ENCODE results near the gene WDR20.
"Not testable (repeated sequence)": the region's sequence is repeated elsewhere in the genome, so short reads cannot be mapped to it uniquely, and the experiment has no call there.

Gene WDR20

DNA sequence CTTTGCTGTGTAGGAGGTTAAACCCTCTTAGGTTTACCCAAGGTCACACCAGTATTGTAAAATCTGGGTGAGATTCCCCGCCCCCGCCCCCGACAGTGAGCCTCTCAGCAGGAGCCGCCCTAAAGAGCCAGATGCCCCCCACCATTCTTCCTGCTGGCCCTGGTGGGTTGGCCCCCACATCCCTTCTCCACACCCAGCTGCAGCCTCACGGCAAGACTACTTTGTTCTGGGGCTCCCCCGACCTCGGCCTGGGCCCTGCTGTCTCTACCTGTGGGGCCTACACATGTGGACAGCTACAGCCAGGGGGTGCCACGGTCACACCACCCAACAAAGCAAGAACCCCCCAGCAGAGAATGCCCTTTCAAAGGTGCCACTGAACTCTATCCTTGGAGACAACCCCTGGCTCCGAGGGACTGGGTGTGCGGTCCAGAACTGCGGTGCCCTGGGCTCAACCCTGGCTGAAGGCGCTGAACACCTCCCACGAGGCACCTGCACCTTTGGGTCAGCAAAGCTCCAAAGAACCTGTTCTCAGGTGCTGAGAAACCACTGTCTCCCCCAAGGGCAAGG is 82.4 kb downstream of the WDR20 start:
- no peak for DNase-seq

DNA sequence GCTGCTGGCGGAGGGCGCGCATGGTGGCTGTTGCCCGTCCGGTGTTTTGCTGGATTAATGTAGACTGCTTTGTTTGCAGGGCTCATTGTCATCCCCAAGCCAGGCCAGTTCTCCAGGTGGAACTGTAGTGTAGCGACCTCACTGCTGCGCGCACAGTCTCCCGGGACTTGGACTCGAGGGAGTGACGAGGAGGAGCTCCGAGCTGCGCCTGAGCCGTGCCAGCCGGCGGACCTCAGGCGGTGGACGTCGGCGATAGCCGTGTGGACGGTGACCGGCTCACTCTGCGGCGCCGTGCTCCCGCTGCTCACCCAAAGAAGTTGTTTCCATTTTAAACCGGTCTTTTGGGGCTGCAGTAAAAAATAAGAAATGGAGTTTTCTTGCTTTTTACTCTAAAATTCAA is 83.1 kb downstream of the WDR20 start:
- DNase-seq: no peak

DNA sequence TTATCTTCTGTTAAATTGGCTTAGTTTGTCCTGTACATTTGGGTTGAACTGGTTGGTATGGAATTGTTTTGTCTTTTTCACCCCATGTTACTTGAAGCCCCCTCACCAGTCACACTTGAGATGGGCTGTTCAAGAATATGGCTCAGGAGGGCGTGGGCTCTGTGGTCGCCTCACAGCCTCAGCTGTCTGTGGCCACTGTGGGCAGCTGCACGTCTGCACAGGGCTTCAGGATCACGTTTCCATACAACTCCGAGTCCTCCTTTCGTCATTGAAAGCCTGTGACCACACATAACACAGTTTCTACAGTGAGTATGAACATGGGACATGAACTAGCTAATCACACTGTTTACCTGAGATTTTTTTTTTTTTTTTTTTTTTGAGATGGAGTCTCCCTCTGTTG is 84.0 kb downstream of the WDR20 start:
- no peak for DNase-seq

DNA sequence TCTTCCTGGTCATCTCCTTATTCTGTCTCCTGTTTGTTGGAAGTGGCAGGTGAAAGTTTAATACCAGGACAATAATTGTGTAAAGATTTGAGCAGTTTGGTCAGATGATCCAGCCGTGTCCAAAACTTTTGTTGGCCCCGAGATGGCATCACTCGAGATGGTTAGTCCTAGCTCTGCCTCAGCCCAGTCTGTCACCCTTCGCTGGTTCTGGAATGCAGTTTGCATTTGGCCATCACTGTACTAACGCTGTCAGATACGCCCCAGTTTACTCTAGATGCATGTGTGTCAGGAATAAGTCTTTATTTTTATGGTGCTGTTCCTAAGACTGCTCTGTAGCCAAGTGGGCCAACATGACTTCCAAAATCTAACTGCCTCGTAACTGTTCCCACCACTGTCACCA is 85.7 kb downstream of the WDR20 start:
- no peak for DNase-seq

DNA sequence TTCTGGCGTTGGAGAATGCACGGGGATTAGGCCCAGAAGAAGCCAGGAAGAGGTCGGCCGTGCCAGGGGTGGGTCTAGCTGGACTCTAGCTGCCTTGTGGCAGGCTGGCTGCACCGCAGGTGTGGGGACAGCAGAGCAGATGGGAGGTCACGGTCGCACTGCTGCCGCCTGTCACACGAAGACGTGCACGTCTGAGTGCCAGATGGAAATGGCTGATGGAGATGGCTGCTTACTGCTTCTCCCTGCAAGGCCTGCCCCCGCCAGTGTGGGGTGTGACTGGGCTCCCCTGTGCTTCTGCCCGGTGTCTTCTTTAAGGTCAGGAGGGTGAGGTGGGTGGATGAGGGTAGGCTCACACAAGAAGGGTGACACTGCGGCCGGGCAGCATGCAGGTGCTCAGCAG is 86.2 kb downstream of the WDR20 start:
- no peak for DNase-seq

DNA sequence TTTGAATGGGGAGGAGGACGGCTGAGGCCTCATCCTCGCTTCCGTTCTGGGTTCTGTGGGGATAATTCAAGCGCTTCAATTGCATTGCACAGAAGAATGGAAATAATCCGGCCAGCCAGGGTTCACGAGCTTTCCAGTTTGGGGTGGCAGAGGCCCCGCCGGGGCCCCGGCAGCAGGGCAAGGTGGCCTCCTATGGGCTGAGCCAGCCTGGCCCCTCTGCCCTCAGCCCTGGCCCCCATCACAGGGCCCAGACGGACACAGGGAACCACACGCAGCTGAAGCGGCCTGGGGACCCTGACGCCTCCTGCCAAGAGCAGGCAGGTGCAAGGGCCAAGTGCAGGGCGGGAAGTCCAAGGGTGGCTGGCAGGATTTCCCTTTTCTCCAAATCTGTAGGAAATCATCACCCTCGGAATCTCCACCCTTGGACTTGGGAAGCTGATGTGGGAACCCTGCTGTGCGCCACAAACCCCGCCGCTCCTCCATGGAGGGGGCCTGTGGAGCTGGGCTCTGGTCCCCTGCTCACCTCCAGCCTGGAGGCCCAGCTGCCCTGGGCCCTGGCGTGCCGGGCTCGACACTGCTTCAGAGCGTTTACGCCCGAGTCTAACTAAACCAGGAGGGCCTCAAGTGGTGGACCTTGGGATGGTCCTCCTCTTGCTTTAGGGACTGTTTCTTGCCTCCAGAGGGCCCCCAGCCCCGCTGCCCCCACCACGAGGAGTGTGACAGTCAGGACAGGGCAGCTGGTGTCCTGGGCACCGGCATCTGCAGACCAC is 86.8 kb downstream of the WDR20 start:
- no peak for DNase-seq

DNA sequence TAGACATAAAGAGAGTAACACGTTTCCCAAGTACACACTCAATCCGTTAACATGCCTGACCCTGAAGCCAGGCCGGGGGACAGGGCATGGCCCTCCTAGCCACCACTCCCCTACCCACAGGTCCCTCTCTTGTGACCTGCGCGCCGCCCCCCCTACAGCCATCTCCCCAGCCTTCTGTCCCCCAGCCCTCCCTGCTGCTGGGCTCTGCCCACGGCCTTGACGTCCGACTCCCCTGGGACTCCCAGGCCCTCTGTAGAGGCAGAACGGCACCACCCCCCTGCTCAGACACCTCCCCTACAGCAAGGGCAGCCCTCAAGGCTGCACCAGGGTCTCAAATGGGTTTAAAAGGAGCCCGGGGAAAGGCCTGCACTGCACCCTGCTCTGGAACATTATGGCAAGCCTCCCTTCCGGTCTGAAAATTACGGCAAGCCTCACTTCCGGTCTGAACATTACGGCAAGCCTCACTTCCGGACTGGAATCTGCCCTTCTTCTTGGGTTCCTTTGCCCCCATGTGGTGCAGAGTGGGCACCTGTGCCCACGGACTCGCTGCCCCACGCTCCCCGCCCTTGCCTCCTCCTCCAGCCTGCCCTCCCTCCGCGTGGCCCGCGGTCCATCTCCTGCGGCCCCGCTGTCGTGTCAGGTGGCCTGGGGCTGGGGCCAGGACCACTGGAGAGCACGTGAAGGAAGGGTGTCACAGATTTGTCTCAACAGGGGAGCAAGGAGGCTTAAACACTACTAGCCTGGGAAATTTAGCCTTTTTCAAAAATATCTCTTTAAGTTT is 87.7 kb downstream of the WDR20 start:
- no peak for DNase-seq

DNA sequence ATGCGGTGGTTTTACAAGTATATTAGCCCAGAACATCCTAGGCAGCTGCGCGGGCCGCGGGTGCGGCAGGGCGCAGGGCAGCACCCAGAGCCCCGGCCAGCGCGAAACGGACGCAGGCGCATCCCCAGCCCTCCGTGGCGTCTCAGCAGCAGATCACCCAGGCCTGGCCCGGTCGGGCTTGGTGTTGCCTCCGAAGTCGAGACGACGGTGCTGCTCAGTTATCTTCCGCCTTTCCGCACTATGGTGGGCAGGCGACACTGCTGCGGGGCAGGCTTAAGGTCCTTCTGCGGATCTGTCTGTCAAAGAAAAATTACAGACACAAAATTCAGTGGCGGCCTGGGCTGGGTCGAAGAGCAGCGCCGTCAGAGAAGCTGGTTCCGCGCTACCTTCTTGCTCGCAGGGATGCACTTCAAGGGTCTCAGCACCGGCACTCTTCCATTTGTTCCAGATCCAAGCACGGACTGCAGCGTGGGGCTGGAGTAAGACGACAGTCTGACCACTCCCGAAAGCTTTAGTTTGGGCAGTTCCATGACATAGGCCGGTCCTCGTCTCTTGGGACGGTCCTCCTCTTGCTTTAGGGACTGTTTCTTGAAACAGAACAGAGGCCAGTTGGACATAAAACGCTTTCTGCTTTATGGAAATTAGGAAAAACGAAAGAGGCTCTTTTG is 89.5 kb downstream of the WDR20 start:
- DNase-seq: no peak

DNA sequence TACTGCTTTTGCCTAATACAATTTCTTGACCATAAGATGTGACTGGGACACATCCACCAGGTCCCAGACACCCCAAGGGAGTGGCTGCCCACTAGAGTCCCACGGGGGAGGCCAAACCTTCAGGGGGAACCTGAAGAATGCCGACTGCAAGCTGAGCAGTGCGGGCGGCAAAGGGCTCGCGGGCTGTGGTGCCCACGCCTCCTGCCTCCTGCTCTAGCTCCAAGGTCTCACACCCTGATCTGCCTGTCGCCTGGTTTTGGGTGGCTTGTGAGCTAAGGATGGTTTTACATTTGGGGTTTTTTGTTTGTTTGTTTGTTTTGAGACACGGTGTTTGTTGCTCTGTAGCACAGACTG is 90.0 kb downstream of the WDR20 start:
- DNase-seq: no peak

DNA sequence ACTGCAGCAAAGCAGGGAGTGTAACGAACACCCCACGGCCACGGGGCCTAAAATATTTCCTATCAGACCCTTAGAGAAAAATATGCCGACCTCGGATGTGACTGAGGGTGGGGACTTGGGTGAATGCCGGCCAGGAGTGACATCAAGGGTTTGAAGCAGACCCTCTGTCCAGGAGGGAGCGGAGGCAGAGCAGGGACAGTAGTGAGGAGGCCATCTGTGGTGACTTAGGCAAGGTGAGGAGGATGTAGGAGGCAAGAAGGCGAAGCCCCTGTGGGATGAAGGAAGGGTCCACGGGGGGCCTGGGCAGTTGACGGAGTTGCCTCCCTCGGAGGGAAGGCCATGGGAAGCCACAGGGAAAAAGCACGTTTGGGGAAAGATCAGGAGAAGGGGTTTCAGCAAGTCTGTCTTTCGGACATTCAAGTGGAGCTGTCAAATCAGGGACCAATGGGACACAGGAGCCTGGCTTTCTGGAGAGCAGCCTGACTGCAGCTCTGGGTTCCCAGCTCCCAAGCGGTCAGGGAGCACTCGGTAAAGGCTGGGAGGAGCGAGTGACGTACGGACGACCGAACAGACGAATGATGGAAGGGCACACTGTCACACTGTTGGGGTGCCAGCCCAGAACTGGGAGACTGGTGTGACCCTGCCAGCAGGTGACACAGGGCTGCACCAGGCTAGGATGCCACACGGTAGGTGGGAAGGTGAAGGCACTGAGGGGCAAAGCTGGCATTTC is 90.9 kb downstream of the WDR20 start:
- DNase-seq: no peak

DNA sequence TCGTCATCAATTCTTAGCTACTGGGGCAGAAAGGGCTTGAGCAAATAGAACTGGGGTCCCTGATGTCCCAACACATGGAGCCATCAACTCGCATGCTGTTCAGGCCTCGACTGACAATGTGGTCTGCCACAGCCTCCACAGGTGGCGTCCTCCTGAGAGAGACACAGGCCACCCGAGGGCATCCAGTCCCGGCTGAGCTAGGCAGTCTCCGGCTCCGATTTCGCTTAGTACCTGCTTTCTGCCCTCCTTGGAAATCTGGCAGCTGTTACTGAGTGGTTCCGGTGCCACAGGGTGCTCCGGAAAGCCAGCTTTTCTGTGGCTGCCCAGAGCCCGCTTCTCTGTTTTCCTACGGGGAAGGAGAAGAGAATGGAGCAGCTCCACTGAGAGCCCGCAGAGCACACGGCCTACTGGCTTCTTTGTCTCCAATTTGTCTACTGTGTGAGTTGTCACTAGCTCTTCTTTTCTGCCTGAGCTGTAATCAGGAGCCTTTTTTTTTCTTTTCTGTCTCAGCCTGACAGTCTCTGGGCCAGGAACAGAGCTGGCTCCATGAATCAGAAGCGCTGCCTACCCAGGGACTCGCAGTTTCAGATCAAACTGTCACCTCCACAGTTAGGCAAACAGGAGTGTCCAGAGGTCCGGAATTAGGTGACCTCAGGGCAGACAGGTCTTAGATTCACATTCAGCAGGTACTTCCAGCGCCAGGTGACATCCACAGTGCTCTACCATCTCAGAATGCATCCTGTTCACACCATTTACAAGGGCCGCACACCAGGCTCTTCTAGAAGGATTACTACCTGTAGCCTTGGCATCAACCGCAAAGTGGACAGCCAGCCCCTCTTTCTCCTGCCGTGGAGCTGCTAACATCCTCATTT is 92.0 kb downstream of the WDR20 start:
- no peak for DNase-seq

DNA sequence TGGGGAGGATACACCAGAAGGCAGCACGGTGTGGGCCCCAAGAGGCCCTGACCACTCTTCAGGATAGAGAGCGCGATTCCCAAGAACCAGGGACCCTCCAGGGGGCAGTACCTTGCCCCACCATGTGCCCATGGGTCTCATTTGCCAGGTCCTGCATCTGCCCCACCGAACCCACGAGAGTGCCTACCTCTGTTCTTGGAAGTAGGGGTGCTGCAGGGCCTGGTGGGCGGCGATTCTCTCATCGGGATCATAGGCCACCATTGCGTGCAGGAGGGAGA is 92.6 kb downstream of the WDR20 start:
- DNase-seq: no peak

DNA sequence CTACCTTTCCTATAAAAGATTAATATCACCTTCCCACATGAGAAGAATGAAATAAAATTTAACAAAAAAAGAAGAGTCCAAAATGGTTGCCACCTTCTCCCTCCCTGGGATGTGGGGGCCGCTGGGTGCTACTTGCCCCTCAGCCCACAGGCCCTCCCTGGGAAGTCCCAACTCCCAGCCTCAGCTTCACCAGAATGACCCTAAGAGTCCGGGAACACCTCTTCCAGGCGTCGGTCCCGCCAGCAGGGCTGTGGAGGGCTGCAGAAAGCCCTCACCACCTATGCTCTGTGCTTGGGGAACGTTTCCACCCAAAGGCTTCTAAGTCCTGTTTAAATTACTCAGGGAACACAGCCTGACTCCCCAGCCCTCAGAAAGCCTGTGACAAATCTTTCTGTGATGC is 93.4 kb downstream of the WDR20 start:
- no peak for DNase-seq

DNA sequence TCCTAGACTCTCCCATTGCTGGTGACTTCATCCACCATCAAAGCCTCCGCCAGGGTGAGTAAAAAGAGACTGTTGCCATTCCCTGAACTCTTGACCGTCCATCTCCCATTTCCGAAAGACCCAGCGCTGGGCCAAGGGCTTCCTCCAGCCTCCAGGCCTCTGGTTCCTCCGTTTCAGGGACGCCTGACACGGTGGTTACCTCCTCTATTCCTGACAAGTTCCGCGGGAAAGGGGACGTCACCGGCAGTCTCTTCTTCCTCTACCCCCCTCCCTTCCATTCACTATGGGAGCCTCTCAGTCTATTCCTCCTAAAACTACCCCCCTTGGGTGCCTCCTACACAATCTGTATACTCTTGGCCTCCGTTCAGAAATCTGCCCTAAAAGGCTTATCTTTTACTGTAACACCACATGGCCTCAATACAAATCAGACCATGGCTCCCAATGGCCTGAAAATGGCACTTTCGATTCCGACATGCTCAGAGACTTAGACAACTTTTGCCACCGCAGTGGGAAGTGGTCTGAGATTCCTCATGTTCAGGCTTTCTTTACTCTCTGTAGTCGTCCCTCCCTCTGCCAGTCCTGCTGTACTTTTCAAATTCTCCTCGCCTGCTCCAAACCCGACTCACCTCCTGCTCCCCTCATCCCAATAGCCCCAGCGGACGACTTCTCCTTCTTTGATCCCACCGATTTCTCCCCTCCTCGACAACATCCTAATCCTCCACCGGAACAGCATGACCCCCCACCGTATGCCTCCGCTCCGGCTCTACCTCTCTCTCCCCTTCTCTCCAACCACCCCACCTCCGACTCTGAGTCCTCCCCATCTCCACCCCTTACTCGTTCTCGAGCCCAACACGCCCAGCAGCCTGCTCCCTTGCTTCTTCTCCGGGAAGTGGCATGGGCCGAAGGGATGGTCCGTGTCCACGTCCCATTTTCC is 94.9 kb downstream of the WDR20 start:
- no peak for DNase-seq

DNA sequence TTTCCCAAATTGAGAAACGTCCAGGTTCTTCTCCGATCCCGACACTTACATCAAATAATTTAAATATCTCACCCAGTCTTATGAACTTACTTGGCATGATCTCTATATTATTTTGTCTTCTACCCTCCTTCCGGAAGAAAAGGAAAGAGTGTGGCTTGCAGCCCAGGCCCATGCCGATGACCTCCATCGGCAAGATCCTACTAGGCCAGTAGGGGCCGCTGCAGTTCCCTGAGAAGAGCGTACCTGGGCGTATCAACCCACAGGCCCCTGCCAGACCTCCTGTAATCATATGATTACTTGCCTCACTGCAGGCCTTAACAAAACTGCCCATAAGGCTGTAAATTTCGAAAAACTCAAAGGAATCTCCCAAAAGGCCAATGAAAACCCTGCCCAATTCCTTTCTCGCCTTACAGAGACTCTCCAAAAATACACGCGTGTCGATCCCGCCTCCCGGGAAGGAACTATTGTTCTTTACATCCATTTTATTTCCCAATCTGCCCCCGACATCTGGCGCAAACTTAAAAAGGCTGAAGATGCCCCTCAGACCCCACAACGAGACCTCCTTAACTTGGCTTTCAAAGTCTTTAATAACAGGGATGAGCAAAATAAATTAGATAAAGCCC is 95.7 kb downstream of the WDR20 start:
- DNase-seq: peak; percentile 7

DNA sequence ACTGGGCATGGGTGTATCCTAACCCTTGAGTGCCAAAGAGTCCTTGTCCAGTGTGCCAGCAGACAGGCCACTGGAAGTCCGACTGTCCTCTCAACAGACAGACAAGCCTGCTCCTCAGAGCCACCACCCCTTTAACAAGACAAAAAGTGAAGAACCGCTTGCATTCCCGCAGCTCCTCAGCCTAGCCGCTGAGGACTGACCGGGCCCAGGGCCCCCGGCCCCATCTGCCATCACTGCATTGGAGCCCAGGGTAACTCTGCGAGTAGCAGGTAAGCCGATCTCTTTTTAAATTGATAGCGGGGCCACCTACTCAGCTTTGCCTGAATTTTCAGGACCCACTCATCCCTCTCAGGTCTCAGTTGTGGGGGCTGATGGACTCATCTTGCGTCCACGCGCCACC is 96.3 kb downstream of the WDR20 start:
- DNase-seq: no peak

DNA sequence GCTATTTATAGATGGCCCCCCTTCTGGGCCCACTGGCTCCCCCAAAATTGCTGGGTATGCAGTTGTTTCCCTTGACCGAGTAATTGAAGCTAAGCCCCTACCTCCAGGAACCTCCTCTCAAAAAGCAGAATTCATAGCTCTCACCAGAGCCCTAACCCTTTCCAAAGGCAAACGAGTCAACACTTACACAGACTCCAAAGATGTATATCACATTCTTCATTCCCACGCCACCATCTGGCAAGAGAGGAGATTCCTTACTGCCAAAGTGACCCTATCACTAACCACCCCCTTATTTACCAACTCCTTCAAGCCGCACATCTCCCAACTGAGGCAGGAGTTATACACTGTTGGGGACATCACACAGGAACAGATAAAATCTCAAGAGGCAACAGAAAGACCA is 98.4 kb downstream of the WDR20 start:
- no peak for DNase-seq

DNA sequence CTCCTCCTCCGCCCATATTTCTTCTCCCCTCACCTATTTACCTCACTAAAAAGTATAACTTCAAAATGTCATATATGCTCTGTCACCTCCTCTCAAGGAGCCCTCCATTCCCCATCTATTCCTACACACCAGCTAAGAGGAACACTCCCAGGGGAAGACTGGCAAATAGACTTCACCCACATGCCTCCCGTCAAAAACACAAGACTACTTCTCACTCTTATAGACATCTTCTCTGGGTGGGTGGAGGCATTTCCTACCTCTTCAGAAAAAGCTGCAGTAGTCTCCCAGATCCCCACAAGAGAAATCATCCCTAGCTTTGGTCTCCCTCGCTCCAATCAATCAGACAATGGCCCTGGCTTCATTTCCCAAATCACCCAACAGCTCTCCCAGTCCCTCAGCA is 99.1 kb downstream of the WDR20 start:
- DNase-seq: no peak

DNA sequence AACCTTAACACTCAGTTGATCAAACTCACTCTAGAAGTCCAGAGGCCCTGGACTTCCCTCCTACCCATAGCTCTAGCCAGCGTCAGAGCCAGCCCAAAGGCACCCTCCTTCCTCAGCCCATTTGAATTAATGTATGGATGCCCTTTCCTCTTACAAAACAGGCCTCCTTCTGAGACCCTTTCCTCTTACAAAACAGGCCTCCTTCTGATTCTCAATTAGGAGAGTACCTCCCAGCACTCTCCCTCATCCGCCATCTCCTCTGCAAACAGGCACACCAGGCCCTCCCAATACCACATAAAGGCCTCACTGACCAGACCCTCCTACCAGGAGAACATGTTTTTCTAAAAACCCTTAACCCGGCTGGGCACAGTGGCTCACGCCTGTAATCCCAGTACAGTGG is 99.5 kb downstream of the WDR20 start:
- DNase-seq: no peak

DNA sequence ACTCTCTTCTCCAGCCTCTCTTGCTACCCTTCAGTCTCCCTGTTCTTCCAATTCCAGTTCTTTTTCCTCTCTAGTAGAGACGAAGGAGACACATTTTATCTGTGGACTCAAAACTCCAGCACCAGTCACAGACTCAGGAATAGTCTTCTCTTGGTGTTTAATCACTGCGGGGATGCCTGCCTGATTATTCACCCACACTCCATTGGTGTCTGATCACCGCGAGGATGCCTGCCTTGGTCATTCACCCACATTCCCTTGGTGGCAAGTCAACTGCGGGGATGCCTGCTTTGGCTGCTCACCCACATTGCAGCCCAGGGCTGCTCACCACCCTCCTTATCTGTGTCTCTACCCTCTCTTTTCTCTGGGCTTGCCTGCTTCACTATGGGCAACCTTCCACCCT is 100.8 kb downstream of the WDR20 start:
- DNase-seq: not testable (repeated sequence)

DNA sequence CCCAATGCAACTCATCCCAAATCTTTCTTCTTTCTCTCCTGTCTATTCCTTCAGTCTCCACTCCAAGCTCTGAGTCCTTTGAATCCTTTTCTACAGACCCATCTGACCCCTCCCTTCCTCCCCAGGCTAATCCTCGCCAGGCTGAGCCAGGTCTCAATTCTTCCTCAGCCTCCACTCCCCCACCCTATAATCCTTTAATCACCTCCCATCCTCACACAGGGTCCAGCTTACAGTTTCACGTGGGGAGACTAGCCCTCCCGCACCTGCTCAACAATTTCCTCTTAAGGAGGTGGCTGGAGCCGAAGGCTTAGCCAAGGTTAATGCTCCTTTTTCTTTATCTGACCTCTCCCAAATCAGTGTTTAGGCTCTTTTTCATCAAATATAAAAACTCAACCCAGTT is 101.5 kb downstream of the WDR20 start:
- no peak for DNase-seq

Measured in NCI-H187 treated with DMSO at 0.1 percent for 48 hours (cell line).